Measurements from ENCODE around the gene PPP1CC.
"Not testable (repeated sequence)": the region's sequence is repeated elsewhere in the genome, so short reads cannot be mapped to it uniquely, and the experiment has no call there.

Gene PPP1CC

DNA sequence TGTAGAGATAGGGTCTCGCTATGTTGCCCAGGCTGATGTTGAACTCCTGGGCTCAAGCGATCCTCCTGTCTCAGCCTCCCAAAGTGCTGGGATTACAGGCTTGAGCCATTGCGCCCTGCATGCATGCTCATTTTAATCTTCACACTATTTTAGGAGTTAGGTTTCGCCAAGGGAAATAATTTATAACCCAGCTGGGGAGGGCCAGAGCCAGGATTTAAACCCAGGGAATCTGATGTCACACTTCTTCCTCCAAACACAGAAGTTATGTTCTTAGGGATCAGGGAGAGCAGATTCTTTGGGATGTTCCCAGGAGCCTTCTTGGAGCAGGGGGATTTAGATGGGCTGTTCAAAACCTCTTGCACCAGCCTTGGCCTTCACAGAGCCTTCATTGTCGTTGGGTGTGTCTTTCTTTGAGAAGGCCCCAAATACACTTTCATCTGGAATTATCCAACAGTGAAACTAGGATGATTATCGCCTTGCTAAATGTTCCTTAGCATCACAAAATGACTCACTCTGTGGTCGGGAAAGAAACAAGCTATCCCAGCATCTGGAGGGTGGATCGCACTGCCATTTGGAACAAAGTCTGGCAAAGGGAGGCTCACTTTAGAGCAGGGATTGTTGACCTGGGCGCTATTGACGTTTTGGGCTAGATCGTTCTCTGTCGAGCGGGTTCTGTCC, 8.2 kb upstream of the PPP1CC start:
- DNase-seq = no peak

DNA sequence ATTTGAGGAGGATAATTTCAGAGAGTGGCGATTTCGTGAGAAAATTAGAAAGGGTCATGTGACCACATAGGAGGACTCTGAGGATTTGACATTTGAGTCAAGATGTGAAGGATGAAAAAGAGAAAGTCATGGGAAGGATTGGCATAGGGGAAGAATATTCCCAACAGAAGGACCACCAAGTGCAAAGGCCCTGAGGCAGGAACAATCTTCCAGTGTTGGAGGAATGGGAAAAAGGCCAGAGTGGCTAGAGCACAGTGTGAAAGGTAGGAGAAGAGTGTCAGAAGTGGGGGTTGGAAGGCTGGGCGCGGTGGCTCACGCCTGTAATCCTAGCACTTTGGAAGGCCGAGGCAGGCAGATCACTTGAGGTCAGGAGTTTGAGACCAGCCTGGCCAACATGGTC, 3.9 kb upstream of the PPP1CC start:
- DNase-seq = no peak

DNA sequence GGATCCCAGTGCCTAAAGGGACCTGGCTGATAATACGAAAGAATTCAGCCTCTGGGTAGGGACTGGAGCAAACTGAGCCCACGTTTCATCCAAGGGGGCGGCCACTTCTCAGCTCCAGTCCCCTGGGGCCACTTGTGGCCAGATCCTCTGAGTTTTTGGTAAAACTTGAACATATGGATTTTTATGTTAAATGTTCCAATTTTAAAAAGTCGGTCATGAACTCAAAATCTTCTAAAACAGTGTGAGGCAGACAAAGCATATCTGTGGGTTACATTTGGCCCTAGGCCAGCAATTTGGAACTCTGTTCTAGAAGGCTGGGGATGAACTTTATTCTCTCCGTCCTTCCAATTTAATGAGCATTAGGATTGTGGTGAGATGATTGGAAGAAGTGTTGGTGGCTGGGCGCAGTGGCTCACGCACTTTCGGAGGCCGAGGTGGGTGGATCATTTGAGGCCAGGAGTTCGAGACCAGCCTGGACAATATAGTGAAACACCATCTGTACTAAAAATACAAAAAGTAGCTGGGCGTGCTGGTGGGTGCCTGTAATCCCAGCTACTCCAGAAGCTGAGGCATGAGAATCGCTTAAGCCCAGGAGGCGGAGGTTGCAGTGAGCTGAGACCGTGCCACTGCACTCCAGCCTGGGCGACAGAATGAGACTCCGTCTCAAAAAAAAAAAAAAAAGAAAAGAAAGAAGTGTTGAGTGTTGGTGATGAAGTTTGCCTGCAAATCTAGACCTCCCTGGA, 3.0 kb upstream of the PPP1CC start:
- no peak for DNase-seq

DNA sequence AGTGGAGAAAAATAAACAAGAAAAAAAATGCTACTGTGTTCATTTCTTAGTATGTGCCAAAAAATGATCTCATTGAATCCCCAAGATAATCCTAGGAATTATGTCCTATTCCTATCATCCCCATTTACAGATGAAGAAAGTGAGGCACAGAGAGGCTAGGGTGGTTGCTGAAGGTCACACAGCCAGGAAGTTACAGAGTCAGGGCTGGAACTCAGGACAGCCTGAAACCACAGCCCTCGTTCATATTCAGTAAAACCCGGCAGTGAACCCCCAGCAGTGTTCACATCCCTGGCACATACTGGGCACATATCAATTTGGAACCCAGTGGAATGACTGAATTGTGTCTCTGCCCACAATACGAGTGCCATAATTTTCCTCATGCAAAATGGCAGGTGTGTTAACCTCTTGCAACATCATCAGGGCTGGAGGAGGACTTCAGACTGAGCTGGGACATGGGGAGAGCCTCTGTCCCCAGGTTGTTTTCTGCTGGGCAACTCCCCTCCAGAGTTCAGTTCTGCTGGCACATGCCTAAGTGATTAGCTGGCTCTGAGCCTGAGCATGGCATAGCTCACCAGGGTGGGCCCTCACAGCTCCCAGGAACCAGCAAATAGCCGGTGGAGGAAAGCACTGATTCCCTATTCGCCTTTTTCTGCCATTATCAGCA, 2.0 kb upstream of the PPP1CC start:
- no peak for DNase-seq

- DNase-seq = no peak
Observed at GRCh38 chr12:110744151-110744571, 1.5 kb upstream of the PPP1CC start.

DNA sequence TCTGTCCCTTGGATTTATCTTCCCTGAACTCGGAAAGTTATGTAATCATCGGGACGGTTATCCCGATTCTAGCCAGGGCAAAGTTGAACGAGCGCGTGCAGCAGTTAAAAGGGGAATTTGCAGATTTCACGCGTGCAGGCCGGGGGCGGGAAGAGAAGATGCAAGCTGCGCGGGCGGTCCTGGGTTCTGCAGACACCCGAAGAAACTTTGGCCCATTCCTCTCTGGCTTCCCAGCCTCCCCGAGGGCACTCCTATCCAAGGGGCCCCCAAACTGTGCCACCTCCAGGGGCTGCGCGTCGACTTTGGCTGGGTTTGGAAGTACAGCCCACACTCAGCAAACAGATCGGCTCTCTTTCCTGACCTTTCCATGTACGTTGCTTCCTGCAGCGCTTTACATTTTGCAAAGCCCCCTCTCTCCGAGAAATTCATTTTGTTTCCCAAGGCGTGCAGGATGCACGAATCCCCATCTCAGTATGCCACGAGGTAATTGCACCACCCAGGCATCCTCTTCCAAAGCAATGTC, 941 bp upstream of the PPP1CC start:
- DNase-seq = no peak

DNA sequence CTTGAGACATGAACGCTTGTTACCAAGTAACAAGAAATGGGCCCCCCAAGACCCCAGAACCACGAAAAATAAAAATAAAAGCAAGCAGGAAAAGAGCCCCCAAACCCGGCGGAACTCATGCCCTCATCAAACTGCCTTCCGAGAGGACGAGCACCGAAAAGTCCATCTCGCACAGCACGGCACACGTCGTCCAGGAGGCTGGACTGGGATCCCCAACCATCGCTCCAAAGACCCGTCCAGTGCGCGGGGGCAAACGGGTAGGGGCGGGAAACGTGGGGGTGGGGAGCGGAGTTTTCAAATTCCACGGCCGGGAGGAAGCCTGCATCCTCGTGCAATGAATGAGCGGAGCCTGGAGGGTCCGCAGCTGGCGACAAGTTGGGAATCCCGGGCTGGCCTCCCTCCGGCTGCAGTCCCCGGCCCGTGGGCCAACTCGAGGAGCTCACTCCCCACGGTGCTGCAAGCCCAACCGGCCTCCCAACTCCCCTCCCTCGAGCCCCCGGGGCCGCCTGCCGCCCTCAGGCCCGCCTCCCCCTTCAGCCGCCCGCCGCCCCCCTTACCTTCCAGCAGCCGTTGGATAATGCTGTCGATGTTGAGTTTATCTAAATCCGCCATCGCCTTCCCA, 484 bp downstream of the PPP1CC start:
- no peak for DNase-seq

DNA sequence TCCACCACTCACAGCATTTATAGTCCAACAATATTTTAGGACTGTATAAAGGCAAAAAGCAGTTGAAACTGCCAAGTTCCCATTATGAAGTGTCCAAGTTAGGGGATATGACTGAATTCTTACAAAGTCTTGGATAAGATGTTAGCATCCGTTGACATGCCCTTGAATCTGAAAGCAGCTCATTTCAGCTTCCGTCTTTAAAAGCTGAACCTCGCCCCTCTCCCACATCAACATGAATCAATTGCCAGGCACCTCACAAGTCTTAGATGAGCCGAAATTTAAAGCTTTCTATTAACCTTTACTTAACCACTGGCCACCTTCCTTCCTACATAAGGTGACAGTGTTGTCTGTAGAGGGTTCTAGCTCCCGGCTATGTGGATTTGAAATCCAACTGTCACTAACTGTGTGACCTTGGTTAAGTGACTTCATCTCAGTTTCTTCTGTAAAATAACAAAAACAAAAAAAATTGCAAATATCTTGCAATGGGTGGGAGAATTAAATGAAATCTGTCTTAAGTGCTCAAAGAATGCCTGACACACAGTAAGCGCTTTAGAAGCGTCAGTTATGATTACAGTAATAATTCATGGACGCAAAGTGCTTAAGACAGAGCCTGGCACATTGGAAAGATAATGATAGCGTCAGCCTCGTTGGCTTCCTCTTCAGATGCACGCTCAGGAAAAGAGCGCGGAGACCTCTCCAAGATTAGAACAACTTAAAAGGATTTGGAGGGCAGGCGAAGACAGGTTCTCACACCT, 1.2 kb downstream of the PPP1CC start:
- no peak for DNase-seq

DNA sequence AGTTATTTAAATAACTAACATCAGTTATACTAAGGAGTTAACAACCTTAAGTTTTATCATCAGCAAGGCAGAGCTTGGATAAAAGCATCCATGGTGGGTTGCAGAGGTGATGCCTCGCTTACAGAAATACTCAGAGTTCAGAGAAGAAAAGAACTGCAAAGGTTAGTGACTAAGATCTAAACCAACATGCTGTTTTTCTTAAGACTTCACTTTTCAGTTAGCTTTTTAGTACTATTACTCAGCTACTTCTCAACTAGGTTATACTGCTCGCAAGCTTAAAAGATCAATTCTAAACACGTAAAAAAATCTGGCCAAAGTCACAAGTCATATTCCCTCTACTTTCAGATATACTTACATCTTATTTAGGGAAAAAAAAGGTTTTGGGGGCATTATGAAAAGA, 2.8 kb downstream of the PPP1CC start:
- no peak for DNase-seq

DNA sequence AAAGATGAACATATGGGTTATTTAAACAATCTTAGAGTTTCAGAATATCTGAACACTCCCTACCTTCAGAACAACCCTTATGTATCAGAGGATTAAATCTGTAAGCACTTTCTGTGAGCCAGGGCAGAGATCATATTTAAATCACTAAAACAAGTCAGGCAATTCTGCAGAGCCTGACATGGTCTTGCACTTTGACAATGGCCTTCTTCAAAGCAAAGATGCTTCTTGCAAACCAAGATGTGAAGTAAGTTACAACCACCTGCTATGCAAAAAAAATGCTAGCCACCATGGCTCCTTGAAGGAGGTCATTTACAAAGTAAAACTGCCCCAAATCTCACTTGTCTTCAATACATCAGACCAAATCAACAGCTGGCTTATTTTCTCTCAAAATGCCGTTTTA, 3.2 kb downstream of the PPP1CC start:
- DNase-seq = no peak

DNA sequence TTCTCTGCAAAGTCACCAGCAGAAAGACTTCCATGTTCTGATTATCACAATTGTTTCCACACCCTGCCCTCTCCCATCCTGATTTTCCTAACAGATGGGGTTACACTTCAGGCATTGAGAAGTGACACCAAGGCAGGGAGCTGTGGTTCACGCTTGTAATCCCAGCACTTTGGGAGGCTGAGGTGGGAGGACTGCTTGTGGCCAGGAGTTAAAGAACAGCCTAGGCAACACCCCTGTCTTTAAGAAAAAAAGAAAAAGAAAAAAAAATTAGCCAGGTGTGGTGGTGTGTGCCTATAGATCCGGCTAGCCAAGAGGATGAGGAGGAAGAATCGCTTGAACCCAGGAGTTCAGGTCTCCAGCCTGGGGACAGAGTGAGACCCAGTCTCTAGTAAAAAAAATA, 5.2 kb downstream of the PPP1CC start:
- DNase-seq = no peak

DNA sequence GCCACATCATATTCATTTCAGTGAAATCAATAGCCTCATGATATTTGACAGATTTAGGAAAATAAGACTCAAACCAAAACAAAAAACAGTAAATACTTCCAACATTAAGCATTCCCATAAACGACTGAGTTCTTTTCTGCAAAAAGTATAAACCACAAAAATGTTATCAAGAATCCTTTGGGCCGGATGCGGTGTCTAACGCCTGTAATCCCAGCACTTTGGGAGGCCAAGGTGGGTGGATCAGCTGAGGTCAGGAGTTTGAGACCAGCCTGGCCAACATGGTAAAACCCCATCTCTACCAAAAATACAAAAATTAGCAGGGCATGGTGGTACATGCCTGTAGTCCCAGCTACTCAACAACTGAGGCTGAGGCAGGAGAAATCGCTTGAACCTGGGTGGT, 5.7 kb downstream of the PPP1CC start:
- not testable (repeated sequence) for DNase-seq

- no peak for DNase-seq
Observed at GRCh38 chr12:110733900-110734299, 8.8 kb downstream of the PPP1CC start.

- no peak for DNase-seq
Observed at GRCh38 chr12:110733089-110733715, 9.5 kb downstream of the PPP1CC start.

- no peak for DNase-seq
Observed at GRCh38 chr12:110732572-110732971, 10.1 kb downstream of the PPP1CC start.

- no peak for DNase-seq
Observed at GRCh38 chr12:110731479-110731878, 11.2 kb downstream of the PPP1CC start.

DNA sequence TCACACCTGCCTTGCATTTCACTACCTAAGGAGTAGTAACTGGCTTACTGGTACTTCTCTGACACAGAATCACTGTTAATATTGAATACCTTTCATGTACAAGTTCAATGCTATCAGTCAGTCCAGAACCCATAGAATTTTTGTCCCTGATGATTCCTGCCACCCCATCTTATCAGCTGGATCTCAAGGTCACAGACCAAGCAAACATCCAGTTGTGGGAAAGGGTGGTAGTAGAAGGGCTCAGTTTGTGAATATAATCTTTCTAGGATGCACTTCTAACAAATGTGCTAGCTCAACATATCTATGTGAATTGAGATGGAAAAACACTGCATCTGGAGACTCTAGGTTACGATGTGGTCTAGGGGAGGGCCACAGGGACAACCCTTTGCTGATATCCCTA, 14.1 kb downstream of the PPP1CC start:
- DNase-seq = no peak

DNA sequence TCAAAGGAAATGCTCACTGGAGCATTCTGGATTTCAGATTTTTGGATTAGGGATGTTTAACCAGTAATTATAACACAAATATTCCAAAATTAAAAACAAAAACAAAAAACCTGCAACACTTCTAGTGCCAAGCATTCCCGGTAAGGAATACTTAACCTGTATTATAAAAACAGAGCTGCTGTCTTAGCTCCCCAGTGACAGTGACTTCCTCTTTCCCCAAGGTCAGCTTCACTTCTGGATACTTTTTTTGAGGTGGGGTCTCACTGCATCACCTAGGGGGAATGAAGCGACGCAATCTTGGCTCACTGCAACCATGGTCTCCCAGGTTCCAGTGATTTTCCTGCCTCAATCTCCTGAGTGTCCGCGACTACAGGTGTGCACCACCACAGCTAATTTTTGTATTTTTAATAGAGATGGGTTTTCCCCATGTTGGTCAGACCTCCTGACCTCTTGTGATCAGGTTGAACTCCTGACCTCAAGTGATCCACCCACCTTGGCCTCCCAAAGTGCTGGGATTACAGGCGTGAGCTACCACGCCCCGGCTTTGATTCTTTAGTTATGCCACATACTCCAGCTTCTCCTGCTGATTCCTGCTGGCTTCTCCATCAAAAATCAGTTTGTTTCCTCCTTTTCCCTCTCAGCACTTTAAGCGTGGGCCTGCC, 15.9 kb downstream of the PPP1CC start:
- DNase-seq = no peak

DNA sequence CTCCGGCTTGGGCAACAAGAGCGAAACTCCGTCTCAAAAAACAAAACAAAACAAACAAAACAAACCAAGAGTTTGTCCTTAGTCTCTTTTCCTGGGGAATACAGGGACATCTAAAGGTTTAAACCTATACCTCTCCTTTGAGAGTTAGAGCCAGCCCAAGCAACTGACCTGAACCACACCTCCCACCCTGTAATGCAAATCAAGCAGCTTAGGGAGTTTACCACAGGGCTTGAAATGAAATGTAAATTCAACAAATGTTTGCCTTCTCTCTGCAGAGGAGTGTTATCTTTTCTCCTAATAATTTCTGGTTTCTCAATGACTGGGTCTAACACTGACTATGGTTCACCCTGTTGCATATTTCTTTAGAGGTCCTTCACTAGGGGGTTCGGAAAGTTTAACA, 16.7 kb downstream of the PPP1CC start:
- no peak for DNase-seq

DNA sequence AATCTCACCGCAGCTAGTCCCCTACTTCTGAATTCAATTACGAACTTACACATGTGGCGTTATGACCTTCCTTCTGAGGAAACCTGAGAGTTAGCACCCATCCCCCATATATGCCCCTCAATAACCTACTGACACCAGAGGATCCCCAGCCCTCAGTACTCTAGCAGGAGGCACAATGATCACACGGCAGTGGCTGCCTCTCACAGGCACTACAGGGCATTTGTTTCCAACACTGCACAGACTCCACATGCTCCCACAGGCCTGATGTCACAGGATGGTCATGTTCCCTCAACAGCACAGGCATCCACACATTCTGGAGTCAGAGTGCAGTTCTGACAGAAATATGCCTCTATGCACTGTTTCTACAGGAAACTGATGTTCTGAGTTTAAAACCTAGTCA, 17.4 kb downstream of the PPP1CC start:
- no peak for DNase-seq

DNA sequence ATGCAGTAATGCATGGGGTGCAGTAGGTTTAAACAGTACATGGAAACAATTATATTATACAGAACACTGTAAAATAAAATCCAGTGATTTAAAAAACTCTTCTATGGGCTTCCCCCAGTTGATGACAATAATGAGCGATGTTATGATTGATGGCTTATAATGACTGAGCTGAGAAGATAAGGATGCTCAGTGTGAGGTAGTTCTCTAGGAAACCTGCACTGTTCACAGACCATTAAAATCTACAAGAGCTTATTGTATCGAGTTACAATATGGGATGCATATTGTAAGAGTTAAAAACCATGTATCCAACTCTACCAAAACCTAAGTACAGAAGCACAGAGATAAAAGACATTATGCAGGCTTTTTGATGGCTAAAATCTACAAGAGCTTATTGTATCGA, 19.8 kb downstream of the PPP1CC start:
- DNase-seq = not testable (repeated sequence)

DNA sequence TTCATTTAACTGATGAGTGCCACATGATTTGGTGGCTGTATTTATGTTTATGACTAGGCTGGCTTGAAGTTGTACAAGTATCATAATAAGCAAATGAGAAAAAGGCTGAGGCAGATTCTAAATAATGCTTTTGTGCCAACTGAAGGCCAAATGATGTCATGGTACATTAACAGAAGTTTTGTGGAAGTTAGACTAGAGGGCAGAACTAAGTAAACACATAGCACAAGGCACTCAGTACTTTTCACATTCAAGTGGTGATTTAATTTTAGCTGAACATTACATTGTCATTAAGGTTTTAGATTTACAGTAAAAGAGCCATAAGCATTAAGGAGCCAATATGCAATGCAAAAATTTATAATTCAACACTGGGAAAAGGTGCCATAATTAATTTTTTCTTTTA, 21.1 kb downstream of the PPP1CC start:
- DNase-seq = no peak
